CD4-positive, alpha-beta T cell treated with Interleukin-4 for 1 hour (primary cell): ENCODE data around the gene MAML2.

Source experiments
- DNase-seq, 2 donors: peaks; one replicate each; pipeline ENCODE4 v3.0.0-alpha.2; 2020 to 2022

MAML2 gene

GRCh38 chr11:96342961-96343711 is at the start of gene MAML2:
Gene MAML2 (minus strand): TSS chr11:96343195. CDS start chr11:96341895, 1,300 bp downstream.
- DNase-seq, result peak; percentile 93

- DNase-seq, result no peak
Observed at GRCh38 chr11:96391698-96392307, 48.8 kb upstream of the MAML2 start.

- no peak for DNase-seq
Observed at GRCh38 chr11:96390488-96390792, 47.4 kb upstream of the MAML2 start.

GRCh38 chr11:96389720-96390487 is 46.9 kb upstream of the MAML2 start, which contains the start of the genes CCDC82 and JRKL:
Gene CCDC82 (minus strand): TSS chr11:96389912. CDS start chr11:96384747, 5,165 bp downstream.
Gene JRKL (plus strand): TSS chr11:96390013. CDS start chr11:96390650, 637 bp downstream.
- peak; percentile 95 to 98 for DNase-seq

GRCh38 chr11:96388891-96389719 is 46.1 kb upstream of the MAML2 start:
- DNase-seq, result no peak

GRCh38 chr11:96385187-96385586 is 42.2 kb upstream of the MAML2 start:
- DNase-seq, result no peak

- DNase-seq, result no peak
Observed at GRCh38 chr11:96384156-96384555, 41.2 kb upstream of the MAML2 start.

GRCh38 chr11:96376796-96377195 is 33.8 kb upstream of the MAML2 start:
- no peak for DNase-seq

- DNase-seq, result no peak
Observed at GRCh38 chr11:96373826-96374225, 30.8 kb upstream of the MAML2 start.

GRCh38 chr11:96367342-96367741 is 24.3 kb upstream of the MAML2 start:
- DNase-seq, result no peak

- no peak for DNase-seq
Observed at GRCh38 chr11:96366024-96366423, 23.0 kb upstream of the MAML2 start.

GRCh38 chr11:96365493-96365892 is 22.5 kb upstream of the MAML2 start:
- DNase-seq, result no peak

- DNase-seq, result no peak
Observed at GRCh38 chr11:96361778-96362177, 18.8 kb upstream of the MAML2 start.

- no peak for DNase-seq
Observed at GRCh38 chr11:96358321-96358720, 15.3 kb upstream of the MAML2 start.

- no peak for DNase-seq
Observed at GRCh38 chr11:96357794-96358193, 14.8 kb upstream of the MAML2 start.

GRCh38 chr11:96356848-96357247 is 13.9 kb upstream of the MAML2 start:
- DNase-seq, result no peak

GRCh38 chr11:96342014-96342960 is 708 bp downstream of the MAML2 start:
- peak in 1 of 2 donors; percentile 23 for DNase-seq

GRCh38 chr11:96341211-96342013 is 1.6 kb downstream of the MAML2 start:
- DNase-seq, result peak; percentile 71 to 78

- DNase-seq, result no peak
Observed at GRCh38 chr11:96340555-96340885, 2.5 kb downstream of the MAML2 start.

GRCh38 chr11:96339706-96340554 is 3.1 kb downstream of the MAML2 start:
- DNase-seq, result no peak
